HG03103 (cell line): ENCODE results near the gene NLE1.
"Not testable (repeated sequence)": the region's sequence is repeated elsewhere in the genome, so short reads cannot be mapped to it uniquely, and the experiment has no call there.

Experiments
- ATAC-seq: cut with Tn5 transposase; IDR thresholded peaks from one replicate; pipeline ENCODE4 v1.9.1; 2021; ENCODE audit warnings: low read depth; ENCODE audit not compliant: unreplicated experiment

Gene NLE1

DNA sequence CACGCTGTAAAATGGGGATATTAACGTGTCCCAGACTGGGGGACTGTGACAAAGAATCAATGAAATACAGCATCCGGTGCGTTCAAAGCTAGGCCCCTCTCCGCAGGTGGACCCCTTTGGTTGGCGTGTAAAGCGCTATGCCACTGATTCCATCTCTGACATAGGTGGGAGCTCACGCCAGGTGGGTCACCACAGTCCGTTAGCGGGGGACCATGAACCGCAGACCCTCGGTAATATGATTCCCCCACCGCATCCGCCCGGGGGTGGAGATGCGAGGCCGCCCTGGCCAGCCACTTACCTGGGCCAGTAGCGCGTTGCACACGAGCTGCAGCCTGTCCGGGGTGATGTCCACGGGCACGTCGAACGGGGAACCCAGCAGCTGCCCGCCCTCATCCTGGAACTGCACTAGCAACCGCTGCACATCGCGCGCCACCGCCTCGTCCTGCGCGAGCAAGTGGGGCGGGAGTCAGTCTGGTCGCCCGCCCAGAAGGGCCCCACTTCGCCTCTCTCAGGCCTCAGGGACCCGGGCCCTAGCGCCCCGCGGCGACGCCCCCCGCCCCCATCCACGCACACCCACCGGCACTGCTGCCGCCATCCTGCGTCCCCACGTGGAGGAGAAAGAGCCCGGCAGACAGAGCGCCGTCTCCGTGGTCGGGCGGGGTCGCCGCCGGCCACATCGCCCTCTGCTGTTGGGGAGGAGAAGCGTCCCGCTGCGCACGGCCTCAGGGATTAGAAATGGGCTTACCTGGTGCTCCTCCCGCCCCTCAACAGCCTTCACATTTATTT is at the start of gene NLE1:
NLE1 (minus strand) TSS at position 623 of the 786 bp plus-strand sequence; CDS start at position 595, 28 bp downstream.
- ATAC-seq, result peak; percentile 91

DNA sequence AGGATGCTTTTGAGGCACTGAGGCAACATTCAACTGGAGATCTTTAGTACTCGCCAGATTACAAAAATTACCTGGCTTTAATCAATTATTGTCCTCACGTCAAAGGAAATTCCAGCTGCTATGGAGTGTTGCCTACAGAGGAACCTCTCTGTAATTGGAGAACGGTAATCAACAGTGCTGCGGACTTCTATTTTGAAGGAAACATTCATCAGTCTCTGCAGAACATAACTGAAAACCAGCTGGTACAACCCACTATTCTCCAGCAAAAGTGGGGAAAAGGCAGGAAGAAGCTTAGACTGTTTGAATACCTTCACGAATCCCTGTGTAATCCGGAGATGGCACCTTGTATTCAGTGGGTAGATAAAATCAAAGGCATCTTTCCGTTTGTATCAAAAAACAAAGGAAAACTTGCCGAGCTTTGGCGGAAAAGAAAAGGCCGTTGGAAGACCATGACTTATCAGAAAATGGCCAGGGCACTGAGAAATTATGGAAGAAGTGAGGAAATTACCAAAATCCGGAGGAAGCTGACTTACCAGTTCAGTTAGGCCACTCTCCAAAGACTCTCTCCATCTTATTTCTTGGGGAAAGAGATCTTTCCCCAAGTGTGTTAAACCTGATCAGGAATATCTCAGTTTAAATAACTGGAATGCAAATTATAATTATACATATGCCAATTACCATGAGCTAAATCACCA is 49.0 kb upstream of the NLE1 start:
- no peak for ATAC-seq

DNA sequence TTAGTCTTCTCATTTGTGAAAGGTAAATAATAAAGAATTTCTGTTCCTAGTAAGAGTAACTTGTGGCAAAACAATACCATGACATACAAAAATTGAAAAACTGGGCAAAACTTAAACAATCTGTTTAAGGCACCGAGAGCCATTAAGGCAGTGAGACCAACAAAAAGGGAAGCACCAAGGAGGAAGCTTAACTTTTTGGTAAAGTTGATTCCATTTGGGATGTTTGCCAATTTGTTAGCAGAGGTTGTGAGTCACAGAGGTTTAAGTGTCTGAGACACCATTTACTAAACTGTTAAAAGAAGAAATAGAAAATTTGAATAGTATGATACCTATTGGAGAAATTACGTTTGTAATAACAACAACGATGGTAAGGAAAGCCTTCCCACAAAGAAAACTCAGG is 47.2 kb upstream of the NLE1 start:
- ATAC-seq, result no peak

DNA sequence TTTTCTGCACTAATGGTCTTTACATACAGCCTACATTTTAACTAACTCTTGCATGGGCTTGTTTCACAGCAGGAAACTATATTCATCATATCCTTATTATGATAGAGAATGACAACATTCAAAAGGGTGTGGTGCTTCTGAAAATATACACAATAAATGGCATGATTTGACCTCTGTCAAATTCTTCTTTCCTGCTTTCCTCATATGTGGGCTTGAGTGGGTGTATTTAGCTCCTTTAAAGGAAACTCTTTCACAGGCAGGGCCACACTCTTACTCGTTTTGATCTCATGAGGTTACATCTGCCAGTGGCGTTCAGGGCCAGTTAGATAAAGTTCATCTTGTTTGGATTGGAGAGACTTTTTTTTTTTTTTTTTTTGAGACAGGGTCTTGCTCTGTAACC is 46.0 kb upstream of the NLE1 start:
- ATAC-seq, result no peak

DNA sequence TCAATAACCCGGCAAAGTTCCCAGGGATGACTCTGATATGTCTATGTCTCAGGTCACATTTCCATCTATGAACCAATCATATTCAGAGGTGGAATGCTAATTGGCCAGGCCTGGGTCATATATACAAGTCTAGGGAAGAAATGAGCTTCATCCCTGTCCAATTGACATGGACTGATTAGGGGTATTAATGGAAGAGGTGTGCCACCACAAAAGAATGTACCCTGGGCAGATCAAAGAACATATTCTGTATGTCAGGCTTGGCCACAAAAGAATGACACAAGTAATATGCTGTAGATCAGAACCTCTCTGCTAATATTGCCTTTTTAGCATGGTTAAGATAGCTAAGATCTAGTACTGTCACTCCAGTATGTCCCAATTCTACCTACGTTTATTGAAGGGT is 45.4 kb upstream of the NLE1 start:
- no peak for ATAC-seq

DNA sequence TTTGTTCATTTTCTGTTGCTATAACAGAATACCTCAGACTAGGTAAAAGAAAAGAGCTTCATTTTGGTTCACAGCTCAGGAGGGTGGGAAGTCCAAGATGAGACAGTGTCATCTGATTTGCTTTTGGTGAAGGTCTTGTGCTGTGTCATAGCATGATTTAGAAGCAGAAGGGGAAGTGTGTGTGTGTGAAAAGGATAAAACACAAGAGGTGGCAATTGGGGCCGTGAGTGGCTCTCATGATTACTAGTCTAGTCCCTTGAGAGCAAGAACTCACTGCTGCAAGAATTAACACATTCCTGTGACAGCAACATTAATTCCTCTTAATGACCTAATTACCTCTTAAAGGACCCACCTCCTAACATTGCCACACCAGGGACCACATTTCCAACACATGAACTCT is 43.7 kb upstream of the NLE1 start:
- ATAC-seq, result no peak

DNA sequence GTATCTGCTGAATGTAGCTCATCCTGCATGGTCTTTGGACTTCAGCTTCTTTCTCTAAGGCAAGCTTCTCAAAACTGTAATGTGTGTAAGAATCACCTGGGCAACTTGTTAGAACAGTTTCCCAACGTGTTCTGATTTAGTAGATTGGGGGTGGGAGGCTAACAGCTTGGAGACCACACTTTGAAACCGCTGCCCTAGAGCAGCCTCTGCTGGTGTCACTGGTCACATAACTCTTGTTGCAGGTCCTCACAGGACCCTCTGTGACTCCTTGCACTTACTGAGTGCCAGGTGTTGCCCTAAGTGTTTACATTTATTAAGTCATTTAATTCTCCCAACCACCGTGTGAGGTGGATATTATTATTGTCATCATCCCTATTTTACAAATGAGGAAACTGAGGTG is 42.2 kb upstream of the NLE1 start:
- ATAC-seq, result no peak

DNA sequence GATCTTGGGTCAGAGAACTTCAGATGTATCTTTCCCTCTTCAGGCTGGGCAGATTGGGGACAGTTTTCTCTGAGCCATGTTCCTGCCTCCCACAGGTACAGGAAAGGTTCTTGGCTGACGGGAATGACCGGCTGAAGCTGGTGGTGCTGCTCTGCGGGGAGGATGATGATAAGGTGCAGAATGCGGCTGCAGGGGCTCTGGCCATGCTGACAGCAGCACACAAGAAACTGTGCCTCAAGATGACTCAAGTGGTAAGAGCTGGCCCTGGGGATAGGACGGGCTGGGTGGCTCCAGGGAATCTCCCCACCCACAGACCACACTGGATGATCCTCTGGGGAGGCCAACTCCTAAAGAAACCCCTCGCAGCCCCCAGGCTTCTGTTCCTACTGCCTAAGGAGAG is 41.2 kb upstream of the NLE1 start:
- no peak for ATAC-seq

DNA sequence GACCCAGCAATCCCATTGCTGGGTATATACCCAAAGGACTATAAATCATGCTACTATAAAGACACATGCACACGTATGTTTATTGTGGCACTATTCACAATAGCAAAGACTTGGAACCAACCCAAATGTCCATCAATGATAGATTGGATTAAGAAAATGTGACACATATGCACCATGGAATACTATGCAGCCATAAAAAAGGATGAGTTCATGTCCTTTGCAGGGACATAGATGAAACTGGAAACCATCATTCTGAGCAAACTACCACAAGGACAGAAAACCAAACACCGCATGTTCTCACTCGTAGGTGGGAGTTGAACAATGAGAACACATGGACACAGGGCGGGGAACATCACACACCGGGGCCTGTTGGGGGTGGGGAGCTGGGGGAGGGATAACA is 37.3 kb upstream of the NLE1 start:
- not testable (repeated sequence) for ATAC-seq

DNA sequence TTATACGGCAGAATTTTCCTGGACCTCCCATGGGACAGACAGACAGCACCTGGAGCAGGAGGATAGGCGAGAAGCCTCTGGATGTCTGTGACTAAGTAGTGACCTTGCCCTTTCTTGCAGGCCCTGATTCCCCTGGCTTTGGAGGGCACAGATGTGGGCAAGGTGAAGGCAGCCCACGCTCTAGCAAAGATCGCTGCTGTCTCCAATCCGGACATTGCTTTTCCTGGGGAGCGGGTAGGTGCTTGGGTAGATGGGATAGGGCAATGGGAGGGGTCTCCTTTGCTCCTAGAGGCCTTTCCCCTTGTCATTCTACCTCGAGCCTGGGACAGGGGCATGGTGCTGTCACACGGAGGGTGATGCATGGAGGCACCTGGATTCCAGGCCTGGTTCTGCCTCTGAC is 34.8 kb upstream of the NLE1 start:
- ATAC-seq, result no peak

DNA sequence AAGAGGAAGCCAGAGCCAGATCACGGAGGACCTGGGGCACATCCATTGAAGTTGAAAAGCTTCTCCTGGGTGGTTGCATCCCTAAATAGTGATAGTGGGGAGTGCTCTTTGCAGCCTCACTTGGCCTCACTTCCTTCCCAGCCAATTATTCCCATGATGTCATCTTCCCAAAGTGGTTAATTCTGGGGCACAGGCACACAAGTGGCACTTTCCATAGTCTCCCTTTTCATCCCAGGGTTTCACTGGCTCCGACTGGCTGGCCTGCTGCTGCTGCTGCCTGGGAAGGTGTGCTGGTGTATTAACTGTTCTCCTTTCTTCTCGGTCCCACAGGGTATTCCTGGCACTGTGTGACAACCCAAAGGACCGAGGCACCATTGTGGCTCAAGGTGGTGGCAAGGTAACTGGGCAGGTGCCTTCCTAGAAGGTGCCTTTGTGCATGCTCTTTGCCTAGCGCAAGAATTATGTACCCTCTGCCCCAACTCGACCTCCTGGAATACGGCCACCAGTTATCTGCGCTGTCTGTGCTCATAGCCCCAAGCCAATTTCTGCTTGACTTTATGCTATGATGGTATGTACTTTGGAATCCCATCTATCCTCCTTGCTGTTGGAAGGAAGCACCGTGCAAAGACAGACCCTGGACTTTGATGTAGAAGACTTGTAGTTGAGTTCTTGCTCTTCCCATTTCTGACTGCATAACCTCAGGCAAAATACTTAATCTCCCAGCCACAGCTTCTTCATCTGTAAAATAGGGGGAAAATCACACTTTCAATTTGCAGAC is 33.7 kb upstream of the NLE1 start:
- ATAC-seq, result no peak

DNA sequence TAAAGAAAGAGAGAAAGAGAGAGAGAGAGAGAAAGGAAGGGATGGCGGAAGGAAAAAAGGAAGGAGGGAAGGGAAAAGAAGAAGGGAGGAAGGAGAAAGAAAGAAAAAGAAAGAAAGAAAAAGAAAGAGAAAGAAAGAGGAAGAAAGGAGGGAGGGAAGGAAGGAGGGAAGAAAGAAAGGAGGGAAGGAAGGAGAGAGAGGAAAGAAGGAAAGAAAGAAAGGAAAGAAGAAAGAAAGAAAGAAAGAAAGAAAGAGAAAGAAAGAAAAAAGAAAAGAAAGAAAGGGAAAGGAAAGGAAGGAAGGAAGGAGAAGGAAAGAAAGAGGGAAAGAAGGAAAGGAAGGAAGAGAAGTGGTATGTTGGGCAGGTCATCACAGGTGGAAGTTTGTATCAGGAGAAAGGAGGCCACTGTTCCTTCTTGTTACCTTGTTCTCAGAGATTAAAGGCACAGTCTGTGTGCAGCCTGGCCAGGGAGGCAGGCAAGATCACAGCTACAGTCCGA is 32.8 kb upstream of the NLE1 start:
- no peak for ATAC-seq

DNA sequence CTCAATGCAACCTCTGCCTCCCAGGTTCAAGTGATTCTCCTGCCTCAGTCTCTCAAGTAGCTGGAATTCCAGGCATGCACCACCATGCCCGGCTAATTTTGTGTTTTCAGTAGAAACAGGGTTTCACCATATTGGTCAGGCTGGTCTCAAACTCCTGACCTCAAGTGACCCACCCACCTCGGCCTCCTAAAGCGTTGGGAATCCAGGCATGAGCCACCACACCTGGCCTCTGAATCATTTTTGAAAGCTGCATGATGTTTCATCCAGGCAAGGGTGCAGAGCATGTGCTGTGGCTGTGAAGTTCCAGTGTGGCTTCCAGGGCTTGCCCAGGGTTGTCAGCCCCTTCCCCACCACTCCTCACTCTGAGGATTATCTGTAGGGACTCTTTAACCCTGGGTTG is 30.2 kb upstream of the NLE1 start:
- ATAC-seq, result not testable (repeated sequence)

DNA sequence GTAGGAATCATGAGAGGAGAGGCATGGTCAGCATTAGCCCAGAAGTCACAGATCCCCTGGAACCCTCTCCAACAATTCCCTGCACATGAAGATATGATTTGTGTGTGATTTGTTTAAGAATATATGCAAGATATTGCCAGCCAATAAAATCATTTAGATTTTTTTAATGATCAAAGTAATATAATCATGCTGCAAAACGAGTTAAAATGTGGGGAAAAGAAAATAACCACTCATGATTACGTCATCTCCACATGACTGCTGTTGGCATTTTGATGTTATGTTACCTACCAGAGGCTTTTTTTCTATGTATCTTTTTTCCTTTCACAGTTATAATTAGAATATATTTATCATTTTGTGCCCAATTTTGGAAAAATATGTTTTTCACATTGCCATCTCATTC is 29.7 kb upstream of the NLE1 start:
- no peak for ATAC-seq

DNA sequence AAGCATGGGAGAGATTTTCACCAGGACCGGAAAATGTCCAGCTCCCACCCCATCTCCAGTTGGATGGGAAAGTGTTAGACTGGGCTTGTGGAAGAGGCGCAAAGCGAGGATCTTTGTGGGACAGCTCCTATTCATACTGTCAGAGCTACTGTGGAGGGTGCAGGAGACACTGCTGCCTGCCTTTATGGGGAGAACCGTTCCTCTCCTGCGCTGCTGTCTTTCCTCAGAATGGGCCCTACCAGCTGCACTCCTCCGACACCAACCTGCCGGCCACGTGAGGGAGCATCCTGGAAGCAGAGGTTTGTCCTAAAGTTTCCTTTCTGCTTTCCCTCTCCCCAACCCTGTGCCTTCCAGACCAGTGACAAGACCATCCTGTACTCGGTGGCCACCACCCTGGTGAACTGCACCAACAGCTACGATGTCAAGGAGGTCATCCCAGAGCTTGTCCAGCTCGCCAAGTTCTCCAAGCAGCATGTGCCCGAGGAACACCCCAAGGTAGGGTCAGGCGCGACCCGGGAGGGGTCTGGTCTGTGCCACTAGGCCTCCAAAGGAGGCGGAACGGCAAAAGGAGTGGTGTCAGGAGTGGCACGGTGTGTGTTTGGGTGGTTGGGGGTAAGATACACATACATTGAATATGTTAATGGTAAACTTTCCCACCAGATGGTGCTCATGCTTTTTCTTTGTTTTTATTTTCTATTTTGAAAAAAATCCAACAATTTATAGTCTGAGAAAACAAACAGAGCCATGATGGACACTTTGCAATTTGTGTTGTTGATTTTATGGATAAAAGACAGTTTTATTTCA is 29.1 kb upstream of the NLE1 start:
- no peak for ATAC-seq

DNA sequence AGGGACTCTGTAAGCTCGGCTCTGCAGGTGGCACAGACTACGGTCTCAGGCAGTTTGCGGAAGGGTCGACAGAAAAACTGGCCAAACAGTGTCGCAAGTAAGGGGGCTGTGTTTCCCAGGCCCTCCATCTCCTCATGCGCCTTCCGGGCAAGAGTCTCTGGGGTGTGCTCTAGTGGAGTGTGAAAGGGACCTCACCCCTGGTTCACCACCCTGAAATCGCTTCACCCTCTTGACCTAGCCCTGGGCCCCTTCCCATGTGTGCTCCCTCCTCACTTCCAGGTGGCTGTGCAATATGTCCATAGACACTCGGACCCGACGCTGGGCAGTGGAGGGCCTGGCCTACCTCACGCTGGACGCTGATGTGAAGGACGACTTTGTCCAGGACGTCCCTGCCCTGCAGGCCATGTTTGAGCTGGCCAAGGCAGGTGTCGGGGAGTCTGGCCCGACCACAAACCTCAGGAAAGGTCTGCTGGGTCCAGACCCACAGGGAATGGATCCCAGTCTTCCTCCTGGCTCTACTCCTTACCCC is 27.8 kb upstream of the NLE1 start:
- no peak for ATAC-seq

DNA sequence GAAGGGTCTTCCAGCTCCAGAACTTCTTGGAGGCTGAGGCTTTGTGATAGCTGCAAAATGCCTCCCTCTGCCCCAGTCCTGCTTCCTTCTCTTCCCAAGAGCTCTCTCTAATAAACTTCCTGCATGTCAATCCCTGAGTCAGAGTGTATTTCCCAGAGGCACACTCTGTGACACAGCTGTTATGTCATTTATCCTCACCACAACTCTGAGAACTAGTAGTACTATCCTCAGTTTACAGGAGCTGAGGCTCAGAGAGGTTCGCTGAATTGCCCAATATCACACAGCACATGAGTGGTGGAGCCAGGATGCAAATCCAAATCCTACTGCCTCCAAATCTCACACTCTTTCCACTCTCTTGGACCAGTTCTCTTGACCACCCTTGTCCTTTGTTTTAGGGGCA is 25.6 kb upstream of the NLE1 start:
- no peak for ATAC-seq

DNA sequence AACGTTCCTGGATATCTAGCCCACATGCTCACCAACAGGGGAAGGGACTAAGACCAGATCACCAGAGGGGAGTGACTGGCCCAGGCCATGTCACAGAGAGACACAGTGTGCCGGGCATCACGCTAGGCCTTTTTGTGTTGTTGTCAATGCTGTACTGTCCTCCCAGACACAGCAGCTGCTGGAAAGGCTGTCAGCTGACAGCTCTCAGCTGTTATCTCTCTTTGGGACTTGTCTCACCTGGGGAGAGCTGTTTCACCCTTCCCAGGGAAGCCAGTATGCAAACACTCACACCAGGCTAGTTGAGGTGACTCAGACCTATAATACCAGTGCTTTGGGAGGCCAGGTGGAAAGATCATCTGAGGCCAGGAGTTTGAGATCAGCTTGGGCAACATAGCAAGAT is 24.9 kb upstream of the NLE1 start:
- ATAC-seq, result no peak

DNA sequence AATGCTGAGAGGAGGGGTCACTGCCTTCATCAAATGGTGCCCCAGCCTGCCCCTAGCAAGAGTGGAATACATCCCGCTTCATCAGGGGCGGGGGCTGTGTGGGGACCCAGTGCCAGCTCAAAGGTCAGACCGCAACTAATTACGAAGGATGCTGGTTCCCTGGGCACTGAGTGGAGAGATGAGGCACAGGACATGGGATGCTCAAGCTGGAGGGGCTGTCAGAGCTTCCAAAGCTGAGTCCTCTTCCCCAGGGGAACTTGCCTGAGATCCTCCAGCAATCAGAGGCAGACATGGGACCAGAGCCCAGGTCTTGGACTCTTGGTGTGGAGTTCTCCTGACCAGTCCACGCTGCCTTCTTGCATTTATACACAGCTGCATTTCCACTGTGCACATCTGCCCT is 24.4 kb upstream of the NLE1 start:
- no peak for ATAC-seq

DNA sequence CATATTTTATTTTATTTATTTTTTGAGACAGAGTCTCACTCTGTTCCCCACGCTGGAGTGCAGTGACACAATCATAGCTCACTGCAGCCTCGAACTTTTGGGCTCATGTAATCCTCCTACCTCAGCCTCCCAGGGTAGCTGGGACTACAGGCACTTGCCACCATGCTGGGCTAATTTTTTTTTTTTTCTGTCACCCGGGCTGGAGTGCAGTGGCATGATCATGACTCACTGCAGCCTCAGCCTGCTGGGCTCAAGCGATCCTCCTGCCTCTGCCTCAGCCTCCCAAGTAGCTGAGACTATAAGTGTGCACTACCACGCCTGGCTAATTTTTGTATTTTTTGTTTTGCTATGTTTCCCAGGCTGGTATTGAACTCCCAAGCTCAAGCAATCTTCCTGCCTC is 22.6 kb upstream of the NLE1 start:
- no peak for ATAC-seq
